Rectal smooth muscle tissue (tissue), 1 donor: ENCODE results near the gene PPM1F.

ENCODE experiments used
- H3K27ac ChIP-seq: one replicate; pipeline ENCODE4 v1.7.0; 2013; ENCODE audit warnings: low read depth, low read length, inconsistent platforms
- H3K27me3 ChIP-seq: one replicate; pipeline ENCODE4 v1.7.0; 2013; ENCODE audit warnings: low read length; ENCODE audit not compliant: control insufficient read depth, insufficient read depth
- H3K36me3 ChIP-seq: one replicate; pipeline ENCODE4 v1.7.0; 2013; ENCODE audit warnings: low read length; ENCODE audit not compliant: control insufficient read depth, insufficient read depth
- H3K4me1 ChIP-seq: one replicate; pipeline ENCODE4 v1.7.0; 2013; ENCODE audit warnings: low read length; ENCODE audit not compliant: control insufficient read depth, insufficient read depth
- H3K4me3 ChIP-seq: one replicate; pipeline ENCODE4 v1.7.0; 2013; ENCODE audit warnings: low read length
- H3K9ac ChIP-seq: one replicate; pipeline ENCODE4 v1.7.0; 2013; ENCODE audit warnings: low read length

Gene PPM1F

GRCh38 chr22:21963286-21963685 is 10.6 kb upstream of the PPM1F start:
- peaks cover 47% of the 10 kb centered on the region for H3K36me3 ChIP-seq
- no peak overlapping the region for H3K4me3 ChIP-seq
- H3K27me3 ChIP-seq, result no peaks in the 10 kb centered on the region
- no peaks in the 10 kb centered on the region for H3K4me1 ChIP-seq
- H3K9ac ChIP-seq, result no peak overlapping the region
- H3K27ac ChIP-seq, result no peak overlapping the region

- H3K36me3 ChIP-seq, result peaks cover 43% of the 10 kb centered on the region
- H3K27ac ChIP-seq, result no peak overlapping the region
- no peaks in the 10 kb centered on the region for H3K4me1 ChIP-seq
- no peaks in the 10 kb centered on the region for H3K27me3 ChIP-seq
- H3K4me3 ChIP-seq, result no peak overlapping the region
- H3K9ac ChIP-seq, result no peak overlapping the region
Observed at GRCh38 chr22:21962655-21962949, 10.0 kb upstream of the PPM1F start.

- no peak overlapping the region for H3K4me3 ChIP-seq
- H3K9ac ChIP-seq, result no peak overlapping the region
- H3K27ac ChIP-seq, result no peak overlapping the region
- H3K36me3 ChIP-seq, result peaks cover 38% of the 10 kb centered on the region
- H3K4me1 ChIP-seq, result no peaks in the 10 kb centered on the region
- H3K27me3 ChIP-seq, result no peaks in the 10 kb centered on the region
Observed at GRCh38 chr22:21961886-21962654, 9.4 kb upstream of the PPM1F start.

GRCh38 chr22:21961127-21961867 is 8.6 kb upstream of the PPM1F start:
- no peaks in the 10 kb centered on the region for H3K27me3 ChIP-seq
- H3K4me3 ChIP-seq, result no peak overlapping the region
- H3K27ac ChIP-seq, result no peak overlapping the region
- H3K4me1 ChIP-seq, result no peaks in the 10 kb centered on the region
- H3K9ac ChIP-seq, result no peak overlapping the region
- peaks cover 32% of the 10 kb centered on the region for H3K36me3 ChIP-seq

- Histone ChIP-seq H3K27me3 (no peaks in the 10 kb centered on the region), H3K4me3 (no peak overlapping the region), H3K4me1 (no peaks in the 10 kb centered on the region), H3K27ac (no peak overlapping the region), H3K9ac (no peak overlapping the region), H3K36me3 (peaks cover 32% of the 10 kb centered on the region)
Observed at GRCh38 chr22:21960200-21961126, 7.8 kb upstream of the PPM1F start.

- no peaks in the 10 kb centered on the region for H3K4me1 ChIP-seq
- no peak overlapping the region for H3K9ac ChIP-seq
- H3K36me3 ChIP-seq, result peaks cover 25% of the 10 kb centered on the region
Observed at GRCh38 chr22:21959274-21960074, 6.8 kb upstream of the PPM1F start.

GRCh38 chr22:21958360-21959273 is 6.0 kb upstream of the PPM1F start:
- no peak overlapping the region for H3K9ac ChIP-seq
- peaks cover 18% of the 10 kb centered on the region for H3K36me3 ChIP-seq
- no peak overlapping the region for H3K27ac ChIP-seq
- H3K4me3 ChIP-seq, result no peak overlapping the region
- H3K27me3 ChIP-seq, result no peaks in the 10 kb centered on the region
- no peaks in the 10 kb centered on the region for H3K4me1 ChIP-seq

More at GRCh38 chr22:21959274-21960074, 6.8 kb upstream of the PPM1F start:
- Histone ChIP-seq H3K27me3 (no peaks in the 10 kb centered on the region), H3K27ac (no peak overlapping the region), H3K4me3 (no peak overlapping the region)

GRCh38 chr22:21951931-21952465 is 650 bp downstream of the PPM1F start:
- Histone ChIP-seq H3K27me3 (no peaks in the 10 kb centered on the region), H3K36me3 (peaks cover 2% of the 10 kb centered on the region), H3K9ac (no peak overlapping the region), H3K4me1 (peaks cover 4% of the 10 kb centered on the region), H3K4me3 (peak overlapping the region; percentile 93), H3K27ac (peak overlapping the region; percentile 61)

- Histone ChIP-seq H3K4me3 (no peak overlapping the region), H3K4me1 (peaks cover 7% of the 10 kb centered on the region), H3K9ac (no peak overlapping the region), H3K36me3 (peaks cover 2% of the 10 kb centered on the region), H3K27ac (no peak overlapping the region), H3K27me3 (no peaks in the 10 kb centered on the region)
Observed at GRCh38 chr22:21951062-21951461, 1.6 kb downstream of the PPM1F start.

GRCh38 chr22:21949948-21950347 is 2.7 kb downstream of the PPM1F start:
- Histone ChIP-seq H3K4me1 (peaks cover 7% of the 10 kb centered on the region), H3K27me3 (no peaks in the 10 kb centered on the region), H3K36me3 (peaks cover 11% of the 10 kb centered on the region), H3K27ac (no peak overlapping the region), H3K9ac (no peak overlapping the region), H3K4me3 (no peak overlapping the region)

- no peaks in the 10 kb centered on the region for H3K27me3 ChIP-seq
- H3K36me3 ChIP-seq, result peaks cover 13% of the 10 kb centered on the region
- H3K9ac ChIP-seq, result no peak overlapping the region
- no peak overlapping the region for H3K27ac ChIP-seq
- no peak overlapping the region for H3K4me3 ChIP-seq
- peaks cover 7% of the 10 kb centered on the region for H3K4me1 ChIP-seq
Observed at GRCh38 chr22:21949569-21949918, 3.1 kb downstream of the PPM1F start.
